K562 (cell line): ENCODE measurements around the gene CEND1. TPM values are rescaled to one million over a fixed set of nuclear protein-coding genes. Genes with fewer than 3 reads are reported as not detected.
A peak's percentile ranks its signal among the peaks of the same experiment; 100 is the strongest.

Experiments used
- ATF3 ChIP-seq, 2 experiments: fragments of 450-650 bp in 1 of 2; sonication (generic) in 1 of 2; formaldehyde crosslinking in 1 of 2; IDR thresholded peaks in 1 of 2; conservative IDR thresholded peaks in 1 of 2; 2 replicates each; pipeline versions ENCODE4 v1.6.1 to v1.8.1; 2016 to 2023; ENCODE audit warnings: mild to moderate bottlenecking in 2 of 2, moderate library complexity in 2 of 2, inconsistent platforms in 1 of 2, missing genetic modification reagents in 1 of 2
- BHLHE40 ChIP-seq: IDR thresholded peaks from 2 replicates; pipeline ENCODE4 v1.6.1; 2011; ENCODE audit warnings: low read length, improper control_type of control experiment
- CEBPG ChIP-seq, 3 experiments: fragments of 200-800 bp in 1 of 3; sonication (Bioruptor generic) in 1 of 3; sonication (generic) in 1 of 3; formaldehyde crosslinking in 1 of 3; IDR thresholded peaks in 2 of 3; conservative IDR thresholded peaks in 1 of 3; 2 replicates each; pipeline versions ENCODE4 v1.6.1 to v1.8.0; 2016 to 2022; ENCODE audit warnings: missing compliant biosample characterization in 2 of 3, missing genetic modification characterization in 2 of 3, mild to moderate bottlenecking in 1 of 3, missing genetic modification reagents in 1 of 3
- DIDO1 ChIP-seq: fragments of 450-650 bp; IDR thresholded peaks from 2 replicates; pipeline ENCODE4 v1.6.1; 2016; ENCODE audit warnings: low read depth, missing biosample characterization, missing genetic modification characterization
- GTF2A2 ChIP-seq: IDR thresholded peaks from 2 replicates; pipeline ENCODE4 v1.6.1; 2016; ENCODE audit warnings: mild to moderate bottlenecking, missing genetic modification characterization, missing compliant biosample characterization
- MBD2 ChIP-seq: sonication (generic); IDR thresholded peaks from 2 replicates; pipeline ENCODE4 v1.6.1; 2016; ENCODE audit warnings: low read depth, borderline replicate concordance
- MTA3 ChIP-seq: fragments of 450-650 bp; formaldehyde crosslinking; IDR thresholded peaks from 2 replicates; pipeline ENCODE4 v1.6.1; 2017; ENCODE audit warnings: mild to moderate bottlenecking, borderline replicate concordance
- NKRF ChIP-seq: fragments of 450-650 bp; IDR thresholded peaks from 2 replicates; pipeline ENCODE4 v1.6.1; 2016; ENCODE audit warnings: borderline replicate concordance
- PKNOX1 ChIP-seq: fragments of 450-650 bp; IDR thresholded peaks from 2 replicates; pipeline ENCODE4 v1.6.1; 2016
- RHOXF2B ChIP-seq: fragments of 250-450 bp; sonication (Bioruptor Pico); conservative IDR thresholded peaks from 2 replicates; pipeline ENCODE4 v1.5.1; 2021
- TRIM28 ChIP-seq: fragments of 450-650 bp; IDR thresholded peaks from 2 replicates; pipeline ENCODE4 v1.6.1; 2017
- ZBTB2 ChIP-seq: fragments of 450-650 bp; IDR thresholded peaks from 2 replicates; pipeline ENCODE4 v1.6.1; 2016; ENCODE audit warnings: antibody characterized with exemption
- ZNF165 ChIP-seq: fragments of 250-450 bp; sonication (Bioruptor Pico); IDR thresholded peaks from 2 replicates; pipeline ENCODE4 v1.4.0; 2020; ENCODE audit warnings: borderline replicate concordance
- ZNF518B ChIP-seq: fragments of 250-450 bp; sonication (Bioruptor Pico); IDR thresholded peaks from 2 replicates; pipeline ENCODE4 v1.5.0; 2021; ENCODE audit warnings: mild to moderate bottlenecking, moderate library complexity
- polyA plus RNA-seq, 8 experiments: library from polyadenylated mRNA; depleted of rRNA in 4 of 8; stranded (reverse) in 5 of 8; unstranded in 3 of 8; fragments of >200 nt; fragmentation: Nextera tagmentation in 2 of 8; fragmentation: Illumina TruSeq in 1 of 8; extraction: Ambion mirVana in 2 of 8; extraction: Trizol in 1 of 8; gene quantifications; 2 replicates each; pipeline versions ENCODE4 v1.2.1 to v1.2.3, GENCODE V29; 2011 to 2014; ENCODE audit warnings: inconsistent platforms in 1 of 8, missing spikeins in 1 of 8
- total RNA-seq, 7 experiments: library from RNA; depleted of rRNA in 6 of 7; stranded (reverse); fragments of >200 nt in 6 of 7; fragmentation: Illumina TruSeq in 2 of 7; extraction: Trizol in 2 of 7; gene quantifications; 2 replicates each; pipeline versions ENCODE4 v1.2.1 to v1.2.3, GENCODE V29; 2011 to 2021; ENCODE audit warnings: low replicate concordance in 1 of 7

The CEND1 gene
- total and polyA plus RNA-seq, 9 of the 15 experiments (the other 6 are each of a cell fraction or from before 2014, with no cell fraction given), result 0.13 to 0.18 (median 0.16) TPM; not detected in 6

- TF ChIP-seq NKRF, result peak; percentile 96
- TF ChIP-seq ZNF518B (CRISPR knock-in tag), result no peak
- TF ChIP-seq MTA3, result peak; percentile 93; the same call in 1 of the 2 replicates
- no peak for TF ChIP-seq GTF2A2 (tag)
- TF ChIP-seq BHLHE40, result peak; percentile 90
- TF ChIP-seq ZNF165, result no peak
- TF ChIP-seq TRIM28, result 0 out of 2 replicates have a peak, but pooled peaks have one; percentile 20
- 0 out of 2 replicates have a peak, but pooled peaks have one; percentile 48 for TF ChIP-seq DIDO1 (tag)
- peak; percentile 26; the same call in 1 of the 2 replicates for TF ChIP-seq CEBPG (CRISPR knock-in tag; IDR thresholded peaks at IDR 0.05)
- no peak for TF ChIP-seq CEBPG (tag; conservative IDR thresholded peaks at IDR 0.05 in 1 of 2, IDR thresholded peaks at IDR 0.05 in 1 of 2)
- peak; percentile 94 for TF ChIP-seq ATF3 (IDR thresholded peaks at IDR 0.05)
- 0 out of 2 replicates have a peak, but pooled peaks have one; percentile 18 for TF ChIP-seq ATF3 (CRISPR knock-in tag; conservative IDR thresholded peaks at IDR 0.05)
- TF ChIP-seq PKNOX1, result peak; percentile 83
- peak; percentile 83 for TF ChIP-seq MBD2
- no peak for TF ChIP-seq ZBTB2
- TF ChIP-seq RHOXF2B (CRISPR knock-in tag), result no peak
These were observed 19.6 kb upstream of the CEND1 start, which contains the start of gene RPLP2 (continued) for GRCh38 chr11:809287-810039.
